ENCODE results near the gene KCMF1.

Gene KCMF1

DNA sequence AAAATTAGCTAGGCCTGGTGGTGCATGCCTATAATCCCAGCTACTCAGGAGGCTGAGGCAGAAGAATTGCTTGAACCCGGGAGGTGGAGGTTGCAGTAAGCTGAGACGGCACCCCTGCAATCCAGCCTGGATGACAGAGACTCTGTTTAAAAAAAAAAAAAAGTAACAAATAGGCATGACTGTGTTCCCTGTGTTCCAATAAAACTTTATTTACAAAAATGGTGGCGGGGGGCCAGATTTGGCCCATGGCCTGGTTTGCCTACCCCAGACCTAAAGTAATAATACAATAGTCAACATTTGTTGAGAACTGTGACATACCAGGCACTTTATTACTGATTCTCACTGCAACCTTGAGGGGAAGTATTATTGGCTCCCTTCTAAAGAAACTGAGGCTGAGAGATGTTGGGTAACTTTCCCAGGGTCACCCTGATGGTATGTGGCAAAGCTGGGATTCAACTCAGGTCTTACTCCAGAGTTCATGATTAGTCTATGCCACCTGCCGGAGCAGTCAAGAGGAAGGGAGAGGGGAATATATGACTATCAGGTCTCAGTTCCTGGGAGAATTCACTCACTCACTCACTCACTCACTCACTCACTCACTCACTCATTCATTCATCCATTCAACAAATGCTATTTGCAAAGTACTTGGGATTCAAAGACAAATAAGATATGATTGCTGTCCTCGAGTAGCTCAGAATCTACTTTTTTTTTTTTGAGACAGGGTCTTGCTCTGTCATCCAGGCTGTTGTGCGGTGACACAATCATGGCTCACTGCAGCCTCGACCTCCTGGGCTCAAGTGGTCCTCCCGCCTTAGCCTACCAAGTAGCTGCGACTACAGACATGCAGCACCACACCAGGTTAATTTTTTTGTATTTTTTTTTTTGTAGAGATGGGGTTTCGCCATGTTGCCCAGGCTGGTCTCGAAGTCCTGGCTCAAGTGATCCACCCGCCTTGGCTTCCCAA lies 14.3 kb upstream of the KCMF1 start:
- H3K36me3 ChIP-seq (ENCODE audit: control insufficient read depth, insufficient read depth, low read length) = no peaks in the 10 kb centered on the region
- WGBS, 2 experiments = 89 to 94% methylated on average over 12 of the region's 12 CpGs
- H3K4me1 ChIP-seq (ENCODE audit: control insufficient read depth, insufficient read depth, low read length) = peaks cover 28% of the 10 kb centered on the region
- no peaks in the 10 kb centered on the region for H3K27me3 ChIP-seq (ENCODE audit: control insufficient read depth, insufficient read depth, low read length, poor library complexity, severe bottlenecking)
- H3K4me3 ChIP-seq (ENCODE audit: insufficient read depth, low read depth, low read length) = no peak overlapping the region
- no peak overlapping the region for H3K27ac ChIP-seq (ENCODE audit: insufficient read depth, low read depth, low read length, poor library complexity, severe bottlenecking)
- H3K9me3 ChIP-seq (ENCODE audit: control insufficient read depth, low read length) = no peaks in the 10 kb centered on the region

DNA sequence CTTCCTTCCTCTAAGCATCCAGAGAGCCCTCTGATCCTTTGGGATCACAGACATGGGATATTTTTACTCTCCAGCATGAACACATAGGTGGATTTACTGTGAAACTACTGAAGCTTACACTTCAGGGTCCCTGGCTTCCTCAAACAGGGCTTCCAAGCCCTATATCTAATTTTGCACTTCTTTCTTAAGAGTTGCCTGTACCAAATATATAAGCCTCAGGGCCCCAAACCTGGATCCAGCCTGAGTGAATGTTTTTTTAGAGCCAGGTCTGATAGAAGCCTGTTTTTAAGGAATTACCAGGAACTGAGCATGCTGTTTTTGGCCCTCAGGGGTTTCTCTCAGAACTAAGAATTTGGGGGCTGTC lies 13.2 kb upstream of the KCMF1 start:
- H3K4me3 ChIP-seq (ENCODE audit: insufficient read depth, low read depth, low read length) = no peak overlapping the region
- peaks cover under 1% of the 10 kb centered on the region for H3K36me3 ChIP-seq (ENCODE audit: control insufficient read depth, insufficient read depth, low read length)
- H3K27me3 ChIP-seq (ENCODE audit: control insufficient read depth, insufficient read depth, low read length, poor library complexity, severe bottlenecking) = no peaks in the 10 kb centered on the region
- H3K9me3 ChIP-seq (ENCODE audit: control insufficient read depth, low read length) = no peaks in the 10 kb centered on the region
- peaks cover 28% of the 10 kb centered on the region for H3K4me1 ChIP-seq (ENCODE audit: control insufficient read depth, insufficient read depth, low read length)
- H3K27ac ChIP-seq (ENCODE audit: insufficient read depth, low read depth, low read length, poor library complexity, severe bottlenecking) = peak overlapping the region; percentile 97

DNA sequence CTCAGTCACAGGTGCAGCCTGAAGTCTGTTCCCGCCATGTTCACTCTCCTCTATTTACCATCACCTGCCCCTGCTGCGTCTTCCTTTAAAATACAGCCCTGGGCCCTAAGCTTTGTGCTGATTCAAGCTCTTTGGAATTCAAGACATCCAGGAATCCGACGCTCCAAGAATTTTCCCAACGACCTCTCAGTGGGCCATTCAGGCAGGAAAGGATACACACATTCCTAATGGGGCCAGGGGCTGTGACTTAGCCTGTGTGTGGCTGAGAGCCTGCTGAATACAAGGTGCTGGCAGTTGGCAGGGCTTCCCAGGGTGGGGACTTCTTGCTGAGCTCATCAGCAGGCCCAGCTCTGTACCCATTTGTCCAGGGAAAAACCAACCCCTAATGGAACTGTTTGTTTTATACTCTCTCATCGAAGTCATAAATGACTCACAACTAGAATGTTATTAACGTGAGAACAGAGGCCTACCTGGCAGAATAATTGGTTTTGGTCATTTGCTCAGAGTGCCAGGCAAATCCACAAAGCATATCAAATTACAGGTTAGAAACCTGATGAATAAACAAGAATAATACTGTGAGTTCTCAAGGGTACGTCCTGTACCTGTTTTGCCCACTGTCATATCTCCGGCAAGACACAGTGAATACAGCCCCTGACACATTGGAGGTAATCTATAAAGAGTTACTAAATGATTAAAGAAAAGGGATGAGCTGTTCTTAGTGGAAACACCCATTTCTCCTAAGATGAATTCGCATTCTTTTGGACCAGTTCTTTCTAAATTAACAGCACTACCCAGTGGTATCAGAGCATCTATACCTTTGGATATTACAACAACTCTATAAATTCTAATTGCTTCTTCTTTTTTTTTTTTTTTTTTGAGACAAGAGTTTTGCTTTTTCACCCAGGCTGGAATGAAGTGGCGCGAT lies 12.6 kb upstream of the KCMF1 start:
- Histone ChIP-seq H3K27ac (ENCODE audit: insufficient read depth, low read depth, low read length, poor library complexity, severe bottlenecking) (peak overlapping the region; percentile 97), H3K9me3 (ENCODE audit: control insufficient read depth, low read length) (no peaks in the 10 kb centered on the region), H3K4me3 (ENCODE audit: insufficient read depth, low read depth, low read length) (no peak overlapping the region), H3K27me3 (ENCODE audit: control insufficient read depth, insufficient read depth, low read length, poor library complexity, severe bottlenecking) (no peaks in the 10 kb centered on the region), H3K4me1 (ENCODE audit: control insufficient read depth, insufficient read depth, low read length) (peaks cover 28% of the 10 kb centered on the region), H3K36me3 (ENCODE audit: control insufficient read depth, insufficient read depth, low read length) (peaks cover 5% of the 10 kb centered on the region)
- WGBS, 2 experiments = 26 to 31% methylated on average over 12 of the region's 12 CpGs

DNA sequence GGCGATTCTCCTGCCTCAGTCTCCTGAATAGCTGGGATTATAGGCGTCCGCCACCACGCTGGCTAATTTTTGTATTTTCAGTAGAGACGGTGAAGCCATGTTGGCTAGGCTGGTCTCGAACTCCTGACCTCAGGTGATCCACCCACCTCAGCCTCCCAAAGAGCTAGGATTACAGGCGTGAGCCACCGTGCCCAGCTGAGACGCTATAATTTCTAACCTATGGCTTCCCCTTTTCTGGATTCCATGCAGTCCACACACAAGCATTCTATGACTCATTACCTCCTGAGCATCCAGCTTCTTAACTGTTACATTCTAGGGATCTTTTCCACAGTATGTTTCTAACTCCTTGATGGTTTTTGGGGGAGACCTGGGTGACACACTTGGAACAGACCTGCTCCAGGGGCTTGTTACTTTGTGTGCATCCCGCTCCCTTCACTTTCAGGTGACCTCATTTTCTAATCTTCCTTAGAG lies 11.8 kb upstream of the KCMF1 start:
- Histone ChIP-seq H3K27me3 (ENCODE audit: control insufficient read depth, insufficient read depth, low read length, poor library complexity, severe bottlenecking) (no peaks in the 10 kb centered on the region), H3K9me3 (ENCODE audit: control insufficient read depth, low read length) (no peaks in the 10 kb centered on the region), H3K27ac (ENCODE audit: insufficient read depth, low read depth, low read length, poor library complexity, severe bottlenecking) (peak overlapping the region; percentile 97), H3K36me3 (ENCODE audit: control insufficient read depth, insufficient read depth, low read length) (peaks cover 5% of the 10 kb centered on the region), H3K4me3 (ENCODE audit: insufficient read depth, low read depth, low read length) (no peak overlapping the region), H3K4me1 (ENCODE audit: control insufficient read depth, insufficient read depth, low read length) (peaks cover 24% of the 10 kb centered on the region)
- WGBS, 2 experiments = 53 to 56% methylated on average over 10 of the region's 10 CpGs

DNA sequence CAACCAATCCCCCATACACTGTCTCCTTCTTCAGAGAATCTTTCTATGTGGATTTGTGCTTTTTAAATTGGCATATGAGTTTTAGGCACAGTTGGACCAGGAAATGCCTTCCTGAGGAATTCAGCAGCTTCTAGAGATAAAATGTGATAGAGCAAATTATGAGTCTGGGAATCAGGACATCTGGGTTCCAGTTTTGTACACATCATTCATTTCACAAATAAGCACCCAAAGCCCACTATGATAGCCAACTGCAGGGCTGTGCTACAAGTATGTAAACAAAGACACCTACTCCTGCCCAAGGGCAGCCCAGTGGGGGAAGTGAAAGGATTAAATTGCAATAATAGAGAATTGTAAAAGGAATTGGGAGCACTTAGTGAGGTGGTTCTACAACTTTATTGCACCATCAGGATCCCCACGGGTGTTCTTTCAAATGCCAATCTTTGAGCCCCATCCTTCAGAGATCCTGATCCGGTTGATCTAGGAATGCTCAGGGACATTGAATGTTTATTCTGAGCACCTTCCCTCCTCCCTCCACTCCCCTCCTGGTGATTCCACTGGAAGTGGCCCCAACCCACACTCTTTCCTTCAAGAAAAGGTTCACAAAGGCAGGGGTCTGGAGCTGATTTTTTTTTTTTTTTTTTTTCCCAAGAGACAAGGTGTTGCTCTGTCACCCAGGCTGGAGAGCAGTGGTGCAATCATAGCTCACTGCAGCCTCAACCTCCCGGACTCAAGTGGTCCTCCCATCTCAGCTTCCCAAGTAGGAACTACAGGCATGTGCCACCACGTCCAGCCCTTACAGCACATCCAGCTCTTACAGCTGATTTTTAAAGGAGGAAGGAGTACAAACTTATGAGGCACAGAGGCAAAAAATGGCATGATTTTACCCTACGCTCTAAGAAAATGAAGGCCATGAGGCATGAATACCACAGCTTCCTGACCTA lies 11.1 kb upstream of the KCMF1 start:
- peaks cover 21% of the 10 kb centered on the region for H3K4me1 ChIP-seq (ENCODE audit: control insufficient read depth, insufficient read depth, low read length)
- H3K36me3 ChIP-seq (ENCODE audit: control insufficient read depth, insufficient read depth, low read length) = peaks cover 5% of the 10 kb centered on the region
- 26 to 30% methylated on average over 5 of the region's 5 CpGs for WGBS, 2 experiments
- no peaks in the 10 kb centered on the region for H3K9me3 ChIP-seq (ENCODE audit: control insufficient read depth, low read length)
- no peaks in the 10 kb centered on the region for H3K27me3 ChIP-seq (ENCODE audit: control insufficient read depth, insufficient read depth, low read length, poor library complexity, severe bottlenecking)
- H3K27ac ChIP-seq (ENCODE audit: insufficient read depth, low read depth, low read length, poor library complexity, severe bottlenecking) = peak overlapping the region; percentile 97
- H3K4me3 ChIP-seq (ENCODE audit: insufficient read depth, low read depth, low read length) = no peak overlapping the region

DNA sequence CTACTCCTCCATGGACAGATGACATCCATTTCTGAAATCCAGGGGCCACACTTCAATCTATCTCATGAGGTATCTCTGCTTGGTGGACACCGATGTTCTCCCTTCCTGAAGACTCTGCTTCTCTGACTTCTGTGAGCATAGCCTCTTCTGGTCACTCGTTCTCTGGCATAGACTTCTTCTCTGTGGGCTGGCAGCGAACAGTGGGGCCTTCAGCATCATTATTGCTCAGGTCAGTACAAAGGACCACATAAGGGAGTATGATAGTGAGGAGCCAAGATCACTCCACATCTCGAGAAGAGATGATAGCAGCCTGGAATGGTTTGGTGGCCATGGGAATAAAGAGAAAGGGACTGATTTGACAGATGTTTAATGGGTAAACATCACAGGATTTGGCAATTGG lies 8.0 kb upstream of the KCMF1 start:
- H3K27me3 ChIP-seq (ENCODE audit: control insufficient read depth, insufficient read depth, low read length, poor library complexity, severe bottlenecking) = no peaks in the 10 kb centered on the region
- H3K4me3 ChIP-seq (ENCODE audit: insufficient read depth, low read depth, low read length) = no peak overlapping the region
- H3K9me3 ChIP-seq (ENCODE audit: control insufficient read depth, low read length) = no peaks in the 10 kb centered on the region
- peaks cover 15% of the 10 kb centered on the region for H3K4me1 ChIP-seq (ENCODE audit: control insufficient read depth, insufficient read depth, low read length)
- 93 to 97% methylated on average over 4 of the region's 4 CpGs for whole genome bisulfite sequencing, 2 experiments
- H3K36me3 ChIP-seq (ENCODE audit: control insufficient read depth, insufficient read depth, low read length) = peaks cover 5% of the 10 kb centered on the region
- no peak overlapping the region for H3K27ac ChIP-seq (ENCODE audit: insufficient read depth, low read depth, low read length, poor library complexity, severe bottlenecking)

DNA sequence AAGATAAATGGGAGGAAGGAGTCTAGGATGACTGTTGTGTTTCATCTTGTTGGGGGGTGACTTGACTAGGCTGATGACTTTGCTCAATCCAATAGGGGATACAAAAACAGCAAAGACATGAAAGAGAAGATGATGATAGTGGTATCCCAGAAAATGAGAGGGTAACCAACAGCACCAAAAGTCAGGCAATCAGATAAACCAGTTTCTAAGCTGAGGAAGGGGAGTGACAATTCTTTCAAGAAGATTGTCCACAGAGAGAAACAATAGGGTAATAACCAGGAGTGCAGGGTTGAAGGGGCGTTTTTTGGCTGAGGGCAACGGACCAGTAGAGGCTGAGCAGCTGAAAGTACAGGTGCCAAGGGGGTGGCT lies 7.7 kb upstream of the KCMF1 start:
- Histone ChIP-seq H3K27ac (ENCODE audit: insufficient read depth, low read depth, low read length, poor library complexity, severe bottlenecking) (no peak overlapping the region), H3K4me1 (ENCODE audit: control insufficient read depth, insufficient read depth, low read length) (peaks cover 12% of the 10 kb centered on the region), H3K36me3 (ENCODE audit: control insufficient read depth, insufficient read depth, low read length) (peaks cover 5% of the 10 kb centered on the region), H3K9me3 (ENCODE audit: control insufficient read depth, low read length) (no peaks in the 10 kb centered on the region), H3K27me3 (ENCODE audit: control insufficient read depth, insufficient read depth, low read length, poor library complexity, severe bottlenecking) (no peaks in the 10 kb centered on the region), H3K4me3 (ENCODE audit: insufficient read depth, low read depth, low read length) (no peak overlapping the region)
- 94 to 95% methylated on average over 2 of the region's 2 CpGs for WGBS, 2 experiments

DNA sequence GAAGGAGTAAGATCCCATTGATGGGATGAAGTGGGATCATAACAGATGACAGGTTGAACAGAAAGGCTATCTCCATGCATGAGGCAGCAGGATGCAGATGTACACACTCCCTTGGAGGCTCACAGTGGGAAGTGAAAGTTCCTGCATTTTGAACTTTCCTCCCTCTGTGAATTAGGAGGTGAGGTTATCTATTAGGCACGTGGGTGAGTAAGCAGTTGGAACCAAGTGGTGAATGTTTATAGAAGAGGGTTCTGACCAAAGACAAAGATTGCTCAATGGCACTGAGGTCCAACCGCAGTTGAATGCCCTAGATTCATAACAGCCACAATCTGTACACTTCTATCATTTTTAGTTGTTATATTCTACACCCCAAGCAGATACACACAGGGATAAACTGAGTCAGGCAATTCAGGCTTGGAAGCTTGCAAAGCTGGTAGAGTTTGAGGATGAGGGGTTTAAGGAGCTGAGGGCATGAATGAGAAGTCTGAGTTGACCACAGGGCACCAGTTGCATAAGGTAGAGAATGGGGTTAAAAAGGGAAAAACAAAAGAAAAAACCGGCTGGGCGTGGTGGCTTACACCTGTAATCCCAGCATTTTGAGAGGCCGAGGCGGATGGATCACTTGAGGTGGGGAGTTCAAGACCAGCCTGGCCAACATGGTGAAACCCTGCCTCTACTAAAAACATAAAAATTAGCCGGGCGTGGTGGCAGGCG lies 7.1 kb upstream of the KCMF1 start:
- H3K27me3 ChIP-seq (ENCODE audit: control insufficient read depth, insufficient read depth, low read length, poor library complexity, severe bottlenecking) = no peaks in the 10 kb centered on the region
- peaks cover 7% of the 10 kb centered on the region for H3K4me1 ChIP-seq (ENCODE audit: control insufficient read depth, insufficient read depth, low read length)
- WGBS, 2 experiments = 92% methylated on average over 9 of the region's 9 CpGs
- H3K9me3 ChIP-seq (ENCODE audit: control insufficient read depth, low read length) = no peaks in the 10 kb centered on the region
- H3K36me3 ChIP-seq (ENCODE audit: control insufficient read depth, insufficient read depth, low read length) = peaks cover 5% of the 10 kb centered on the region
- H3K27ac ChIP-seq (ENCODE audit: insufficient read depth, low read depth, low read length, poor library complexity, severe bottlenecking) = no peak overlapping the region
- no peak overlapping the region for H3K4me3 ChIP-seq (ENCODE audit: insufficient read depth, low read depth, low read length)

Measured in ectodermal cell (in vitro differentiated cells).